SIG-M5 (cell line): ENCODE data around the gene SPTBN1.
"Not testable (repeated sequence)": the region's sequence is repeated elsewhere in the genome, so short reads cannot be mapped to it uniquely, and the experiment has no call there.

Experiments used
- DNase-seq: peaks from one replicate; lab custom pipeline; 2025; lab: John Stamatoyannopoulos, UW

Gene SPTBN1

GRCh38 chr2:54675281-54675680 lies 219.2 kb downstream of the SPTBN1 start:
- DNase-seq, result no peak

- DNase-seq, result no peak
Measured at GRCh38 chr2:54675738-54676137, 219.6 kb downstream of the SPTBN1 start.

- DNase-seq, result no peak
Measured at GRCh38 chr2:54676656-54677055, 220.5 kb downstream of the SPTBN1 start.

GRCh38 chr2:54677476-54678265 lies 221.5 kb downstream of the SPTBN1 start:
- DNase-seq, result no peak

GRCh38 chr2:54678719-54679118 lies 222.6 kb downstream of the SPTBN1 start:
- DNase-seq, result no peak

GRCh38 chr2:54680397-54681041 lies 224.4 kb downstream of the SPTBN1 start:
- DNase-seq, result no peak

- DNase-seq, result no peak
Measured at GRCh38 chr2:54681416-54681815, 225.3 kb downstream of the SPTBN1 start.

GRCh38 chr2:54683596-54683995 lies 227.5 kb downstream of the SPTBN1 start:
- no peak for DNase-seq

GRCh38 chr2:54685263-54685775 lies 229.2 kb downstream of the SPTBN1 start:
- no peak for DNase-seq

GRCh38 chr2:54687595-54688152 lies 231.5 kb downstream of the SPTBN1 start:
- DNase-seq, result no peak

- no peak for DNase-seq
Measured at GRCh38 chr2:54691445-54692135, 235.5 kb downstream of the SPTBN1 start.

- no peak for DNase-seq
Measured at GRCh38 chr2:54692556-54692955, 236.4 kb downstream of the SPTBN1 start.

GRCh38 chr2:54695378-54695777 lies 239.3 kb downstream of the SPTBN1 start:
- no peak for DNase-seq

- no peak for DNase-seq
Measured at GRCh38 chr2:54697934-54698333, 241.8 kb downstream of the SPTBN1 start.

- DNase-seq, result not testable (repeated sequence)
Measured at GRCh38 chr2:54698926-54699325, 242.8 kb downstream of the SPTBN1 start.

- DNase-seq, result no peak
Measured at GRCh38 chr2:54699665-54700064, 243.5 kb downstream of the SPTBN1 start.

GRCh38 chr2:54701029-54701428 lies 244.9 kb downstream of the SPTBN1 start:
- DNase-seq, result no peak

- no peak for DNase-seq
Measured at GRCh38 chr2:54704238-54704637, 248.1 kb downstream of the SPTBN1 start.

- no peak for DNase-seq
Measured at GRCh38 chr2:54704688-54705605, 248.8 kb downstream of the SPTBN1 start.

GRCh38 chr2:54706622-54707021 lies 250.5 kb downstream of the SPTBN1 start:
- DNase-seq, result no peak

GRCh38 chr2:54708584-54709335 lies 252.6 kb downstream of the SPTBN1 start:
- DNase-seq, result no peak
